ENCODE measurements around the gene SFN. TPM values are rescaled to one million over a fixed set of nuclear protein-coding genes. Genes with fewer than 3 reads are reported as not detected.
A peak's percentile ranks its signal among the peaks of the same experiment; 100 is the strongest.
"Not testable (repeated sequence)": the region's sequence is repeated elsewhere in the genome, so short reads cannot be mapped to it uniquely, and the experiment has no call there.

SFN gene
- total and polyA plus RNA-seq, 8 donors, result 0.49 to 192 (median 0.73) TPM

DNA sequence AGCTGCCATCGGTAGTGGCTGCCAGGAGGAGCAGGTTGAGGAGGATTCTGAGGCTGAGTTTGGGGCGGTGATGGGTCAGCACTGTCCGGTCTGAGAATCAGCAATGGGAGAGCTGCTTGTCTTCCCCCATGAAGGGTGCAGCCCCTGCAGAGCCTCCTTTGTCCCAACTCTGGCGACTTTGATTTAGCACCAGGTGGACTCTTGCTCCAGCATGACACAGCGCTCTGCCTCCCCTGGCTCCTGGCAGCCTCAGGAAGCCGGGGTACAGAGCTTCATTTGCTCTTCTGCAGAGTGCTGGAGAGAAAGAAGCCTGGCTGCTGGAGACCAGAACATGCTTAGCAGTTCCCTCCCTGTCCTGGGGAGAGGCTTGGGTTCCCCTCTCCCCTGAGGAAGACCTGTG is 23.2 kb upstream of the SFN start:
- no peak for DNase-seq
- intact Hi-C loops (cut with DNase I), result no loop called here
- H3K4me1 ChIP-seq, result peaks cover 0 to 5% of the 10 kb centered on the region in 2 donors
- H3K4me3 ChIP-seq, result no peak overlapping the region
- H3K36me3 ChIP-seq, result peaks cover 0 to 86% of the 10 kb centered on the region in 2 donors
- ATAC-seq, result no peak
- H3K9me3 ChIP-seq, result no peaks in the 10 kb centered on the region
- no peaks in the 10 kb centered on the region for H3K27me3 ChIP-seq
- no peak overlapping the region for H3K27ac ChIP-seq
- no peak for TF ChIP-seq CTCF (IDR thresholded peaks at IDR 0.05)

GRCh38 chr1:26844424-26845196 is 18.3 kb upstream of the SFN start:
- no peak for TF ChIP-seq CTCF (IDR thresholded peaks at IDR 0.05)
- Histone ChIP-seq H3K27me3 (no peaks in the 10 kb centered on the region), H3K9me3 (no peaks in the 10 kb centered on the region), H3K27ac (no peak overlapping the region), H3K36me3 (peaks cover 0 to 77% of the 10 kb centered on the region in 2 donors), H3K4me3 (no peak overlapping the region), H3K4me1 (peaks cover 0 to 15% of the 10 kb centered on the region in 2 donors)
- ATAC-seq, result no peak
- intact Hi-C loops (cut with DNase I), result no loop called here
- no peak for DNase-seq

- H3K27me3 ChIP-seq; DNase-seq; intact Hi-C loops (cut with DNase I); ATAC-seq; H3K27ac ChIP-seq; H3K9me3 ChIP-seq; H3K4me3 ChIP-seq: not testable (repeated sequence)
- Histone ChIP-seq H3K36me3 (peaks cover 0 to 78% of the 10 kb centered on the region in 2 donors), H3K4me1 (peaks cover 0 to 15% of the 10 kb centered on the region in 2 donors)
These were observed 15.1 kb upstream of the SFN start for GRCh38 chr1:26847826-26848225.

GRCh38 chr1:26848499-26848898 is 14.4 kb upstream of the SFN start:
- Histone ChIP-seq H3K36me3 (peaks cover 0 to 78% of the 10 kb centered on the region in 2 donors), H3K4me1 (peaks cover 0 to 20% of the 10 kb centered on the region in 2 donors), H3K27ac (peak overlapping the region; percentile 41 to 53), H3K27me3 (no peaks in the 10 kb centered on the region), H3K4me3 (no peak overlapping the region), H3K9me3 (no peaks in the 10 kb centered on the region)
- ATAC-seq (no peak), DNase-seq (no peak)
- intact Hi-C loops (cut with DNase I), result no loop called here
- no peak for TF ChIP-seq CTCF (IDR thresholded peaks at IDR 0.05)

DNA sequence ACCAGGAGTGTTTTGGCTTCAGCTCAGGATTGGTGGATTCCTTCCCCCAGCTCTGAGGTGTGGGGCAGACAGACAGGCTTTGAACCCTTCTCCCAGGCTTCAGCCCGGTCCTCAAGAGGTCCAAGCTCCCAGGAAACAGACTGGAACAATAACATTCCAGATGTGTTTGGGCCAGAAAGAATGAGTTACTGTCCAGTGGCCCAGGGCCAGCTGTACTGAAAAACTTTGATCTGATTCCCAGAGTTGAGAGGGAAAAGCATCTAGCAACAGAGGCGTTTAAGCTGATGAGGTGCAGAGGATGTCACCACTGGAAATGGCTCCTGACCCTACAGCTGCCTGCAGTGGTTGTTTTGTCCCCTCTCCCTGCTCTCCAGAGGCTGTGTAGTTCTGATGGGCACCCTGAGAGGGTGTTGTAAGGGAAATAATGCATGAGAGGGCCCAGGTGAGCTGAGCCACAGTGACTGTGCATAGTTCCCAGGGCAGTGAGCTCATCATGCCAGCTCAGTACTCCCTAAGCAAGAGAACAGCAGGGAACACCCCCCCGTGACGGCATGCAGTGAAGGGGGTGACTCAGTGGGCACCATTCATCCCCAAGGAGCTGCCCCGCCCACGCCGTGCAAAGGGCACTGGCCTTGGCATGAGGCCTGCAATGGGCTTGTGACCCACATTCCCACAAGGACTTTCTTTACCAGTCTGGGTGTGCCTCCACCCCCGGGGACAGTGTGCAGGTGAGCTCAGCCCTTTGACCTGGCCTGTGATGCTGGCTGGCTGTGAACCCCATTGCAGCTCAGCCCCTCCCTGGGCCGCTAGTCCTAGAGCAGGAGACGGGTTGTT is 13.8 kb upstream of the SFN start:
- peak; percentile 85 for ATAC-seq
- intact Hi-C loops (cut with DNase I), result no loop called here
- H3K36me3 ChIP-seq, result peaks cover 0 to 78% of the 10 kb centered on the region in 2 donors
- peak; percentile 39 to 90 (median 71) for DNase-seq
- peak overlapping the region; percentile 41 to 53 for H3K27ac ChIP-seq
- peaks cover 0 to 20% of the 10 kb centered on the region in 2 donors for H3K4me1 ChIP-seq
- no peak for TF ChIP-seq CTCF (IDR thresholded peaks at IDR 0.05)
- H3K9me3 ChIP-seq, result no peaks in the 10 kb centered on the region
- H3K4me3 ChIP-seq, result no peak overlapping the region
- no peaks in the 10 kb centered on the region for H3K27me3 ChIP-seq

Data from left lung (tissue), 10 donors.